H9 (cell line): ENCODE data around the gene FHIP2A. TPM values are rescaled to one million over a fixed set of nuclear protein-coding genes. Genes with fewer than 3 reads are reported as not detected.

ENCODE experiments used
- DNase-seq: peaks from one replicate; pipeline ENCODE4 v3.0.0-alpha.2; 2017
- H2AFZ ChIP-seq: one replicate; pipeline ENCODE4 v1.6.1; 2013; ENCODE audit warnings: mild to moderate bottlenecking, low read length, control low read depth, moderate library complexity
- H2AK5ac ChIP-seq: 2 replicates; pipeline ENCODE4 v1.6.1; 2013; ENCODE audit warnings: low read length, control low read depth, mixed read lengths; ENCODE audit not compliant: insufficient read length
- H2BK120ac ChIP-seq: one replicate; pipeline ENCODE4 v1.6.1; 2013; ENCODE audit warnings: low read depth, mild to moderate bottlenecking, low read length, control low read depth, inconsistent platforms; ENCODE audit not compliant: poor library complexity, severe bottlenecking
- H2BK12ac ChIP-seq: 2 replicates; pipeline ENCODE4 v1.6.1; 2013; ENCODE audit warnings: low read length, control low read depth, mixed read lengths, low read depth; ENCODE audit not compliant: insufficient read length
- H2BK15ac ChIP-seq: 2 replicates; pipeline ENCODE4 v1.6.1; 2013; ENCODE audit warnings: low read depth, low read length, control low read depth
- H2BK20ac ChIP-seq: one replicate; pipeline ENCODE4 v1.6.1; 2013; ENCODE audit warnings: low read depth, mild to moderate bottlenecking, low read length, control low read depth, inconsistent platforms; ENCODE audit not compliant: poor library complexity, severe bottlenecking
- H2BK5ac ChIP-seq: 2 replicates; pipeline ENCODE4 v1.6.1; 2013; ENCODE audit warnings: low read length, control low read depth, mixed read lengths; ENCODE audit not compliant: insufficient read length
- H3K14ac ChIP-seq: 2 replicates; pipeline ENCODE4 v1.6.1; 2013; ENCODE audit warnings: low read length, control low read depth; ENCODE audit not compliant: insufficient read depth
- H3K18ac ChIP-seq: 2 replicates; pipeline ENCODE4 v1.6.1; 2013; ENCODE audit warnings: low read depth, mild to moderate bottlenecking, mixed read lengths, low read length, control low read depth; ENCODE audit not compliant: insufficient read length
- H3K23ac ChIP-seq: 2 replicates; pipeline ENCODE4 v1.6.1; 2013; ENCODE audit warnings: low read length, control low read depth, mixed read lengths, low read depth; ENCODE audit not compliant: insufficient read length
- H3K23me2 ChIP-seq: 2 replicates; pipeline ENCODE4 v1.6.1; 2013; ENCODE audit warnings: low read depth, mild to moderate bottlenecking, mixed read lengths, low read length, control low read depth; ENCODE audit not compliant: insufficient read length, poor library complexity, severe bottlenecking
- H3K27ac ChIP-seq: 2 replicates; pipeline ENCODE4 v1.5.1; 2013; ENCODE audit warnings: low read length, control low read depth, mixed read lengths, low read depth; ENCODE audit not compliant: insufficient read length
- H3K27me3 ChIP-seq: 2 replicates; pipeline ENCODE4 v1.6.1; 2013; ENCODE audit warnings: low read length, control low read depth, inconsistent platforms; ENCODE audit not compliant: insufficient read depth
- H3K4ac ChIP-seq: 2 replicates; pipeline ENCODE4 v1.6.1; 2013; ENCODE audit warnings: low read depth, mild to moderate bottlenecking, control low read depth, inconsistent platforms, low read length, moderate library complexity
- H3K4me1 ChIP-seq: 2 replicates; pipeline ENCODE4 v1.6.1; 2013; ENCODE audit warnings: low read length, control low read depth, inconsistent platforms; ENCODE audit not compliant: insufficient read depth
- H3K4me2 ChIP-seq: 2 replicates; pipeline ENCODE4 v1.6.1; 2013; ENCODE audit warnings: low read length, control low read depth, mixed read lengths; ENCODE audit not compliant: insufficient read length, insufficient read depth
- H3K56ac ChIP-seq: 2 replicates; pipeline ENCODE4 v1.6.1; 2013; ENCODE audit warnings: low read depth, mild to moderate bottlenecking, mixed read lengths, low read length, control low read depth; ENCODE audit not compliant: insufficient read length
- H3K79me1 ChIP-seq: 2 replicates; pipeline ENCODE4 v1.6.1; 2013; ENCODE audit warnings: low read depth, mild to moderate bottlenecking, moderate library complexity, low read length, control low read depth, inconsistent platforms; ENCODE audit not compliant: insufficient read depth, poor library complexity, severe bottlenecking
- H3K79me2 ChIP-seq: 2 replicates; pipeline ENCODE4 v1.6.1; 2013; ENCODE audit warnings: low read length, control low read depth, inconsistent platforms; ENCODE audit not compliant: insufficient read depth
- H3K9ac ChIP-seq: 2 replicates; pipeline ENCODE4 v1.6.1; 2013; ENCODE audit warnings: low read length, control low read depth, mixed read lengths; ENCODE audit not compliant: insufficient read length; ENCODE audit errors: extremely low read depth
- H3K9me3 ChIP-seq: one replicate; pipeline ENCODE4 v1.6.1; 2013; ENCODE audit warnings: low read depth, low read length, inconsistent platforms; ENCODE audit not compliant: control insufficient read depth
- H3T11ph ChIP-seq: one replicate; pipeline ENCODE4 v1.6.1; 2013; ENCODE audit warnings: mild to moderate bottlenecking, low read length, control low read depth, inconsistent platforms
- H4K20me1 ChIP-seq: one replicate; pipeline ENCODE4 v1.6.1; 2013; ENCODE audit not compliant: control insufficient read depth, insufficient read length, insufficient read depth
- H4K5ac ChIP-seq: 2 replicates; pipeline ENCODE4 v1.6.1; 2013; ENCODE audit warnings: low read depth, mild to moderate bottlenecking, mixed read lengths, low read length, control low read depth; ENCODE audit not compliant: insufficient read length
- H4K8ac ChIP-seq: replicated peaks from 2 replicates; pipeline ENCODE4 v1.6.1; 2013; ENCODE audit warnings: low read length, control low read depth, mixed read lengths, low read depth; ENCODE audit not compliant: insufficient read length
- H4K91ac ChIP-seq: 2 replicates; pipeline ENCODE4 v1.6.1; 2013; ENCODE audit warnings: low read depth, mild to moderate bottlenecking, moderate library complexity, mixed read lengths, low read length, control low read depth; ENCODE audit not compliant: insufficient read length
- H3K27ac Mint-ChIP-seq, 3 experiments: 2 replicates in 2 of 3; 3 replicates in 1 of 3; pipeline ENCODE4 v1.8.0; 2020 to 2021; ENCODE audit warnings: mixed read lengths in 3 of 3, mild to moderate bottlenecking in 1 of 3, moderate library complexity in 1 of 3
- H3K27me3 Mint-ChIP-seq: 2 replicates; pipeline ENCODE4 v1.8.0; 2021; ENCODE audit warnings: low read depth, mild to moderate bottlenecking, moderate library complexity, mixed read lengths
- H3K36me3 Mint-ChIP-seq, 3 experiments: 2 replicates in 2 of 3; 3 replicates in 1 of 3; pipeline ENCODE4 v1.8.0; 2020 to 2021; ENCODE audit warnings: low read depth in 3 of 3, mixed read lengths in 3 of 3; ENCODE audit not compliant: insufficient read depth in 1 of 3
- H3K4me1 Mint-ChIP-seq, 2 experiments: 2 replicates each; pipeline ENCODE4 v1.8.0; 2020; ENCODE audit warnings: mixed read lengths in 2 of 2
- H3K4me3 Mint-ChIP-seq, 2 experiments: 2 replicates in 1 of 2; 3 replicates in 1 of 2; pipeline ENCODE4 v1.8.0; 2020 to 2021; ENCODE audit warnings: mild to moderate bottlenecking in 2 of 2, mixed read lengths in 2 of 2, moderate library complexity in 1 of 2
- H3K9me3 Mint-ChIP-seq, 2 experiments: 2 replicates in 1 of 2; 3 replicates in 1 of 2; pipeline ENCODE4 v1.8.0; 2020; ENCODE audit warnings: mild to moderate bottlenecking in 2 of 2, mixed read lengths in 2 of 2, moderate library complexity in 1 of 2
- CTCF ChIP-seq: fragments of 200-600 bp; sonication (generic); conservative IDR thresholded peaks from 3 replicates; pipeline ENCODE4 v1.8.0; 2021; ENCODE audit warnings: antibody characterized with exemption, mild to moderate bottlenecking
- WGBS: extraction: QIAGEN DNeasy Blood & Tissue Kit; methylation state at CpG from one replicate; pipeline ENCODE4 v1.1.7; 2013; ENCODE audit warnings: missing lambda C conversion rate, low lambda C conversion rate, mixed read lengths; ENCODE audit not compliant: insufficient read length; ENCODE audit errors: extremely low coverage; 5-methylcytosine and 5-hydroxymethylcytosine counted together
- total RNA-seq: library from RNA; stranded (reverse); gene quantifications from 2 replicates; pipeline ENCODE4 v1.2.1, GENCODE V29; 2021

Gene FHIP2A
- total RNA-seq, 1 experiment from 2014 or later, result 14.8 TPM

- Histone ChIP-seq H3K4me2 (no peak overlapping the region), H2AK5ac (no peak overlapping the region), H2AFZ (no peak overlapping the region), H3T11ph (no peak overlapping the region), H3K18ac (no peak overlapping the region), H2BK120ac (no peak overlapping the region), H4K91ac (no peak overlapping the region), H3K27me3 (no peaks in the 10 kb centered on the region), H4K20me1 (no peaks in the 10 kb centered on the region), H2BK5ac (no peak overlapping the region), H2BK15ac (no peak overlapping the region), H2BK20ac (no peak overlapping the region), H4K5ac (no peak overlapping the region), H3K4ac (no peak overlapping the region), H3K14ac (no peak overlapping the region), H3K27ac (no peak overlapping the region), H4K8ac (no peak overlapping the region), H3K4me1 (no peaks in the 10 kb centered on the region), H3K9me3 (no peaks in the 10 kb centered on the region), H3K79me2 (no peaks in the 10 kb centered on the region; the same call in 1 of the 2 replicates), H3K23ac (no peak overlapping the region), H3K56ac (no peak overlapping the region), H3K9ac (no peak overlapping the region), H2BK12ac (no peak overlapping the region), H3K23me2 (no peaks in the 10 kb centered on the region), H3K79me1 (no peaks in the 10 kb centered on the region)
- WGBS, result no CpG with 5 or more reads among the region's 6 CpGs
- DNase-seq, result no peak
- Mint-ChIP-seq H3K27me3 (no peaks in the 10 kb centered on the region), H3K4me3 (no peak overlapping the region), H3K27ac (peak overlapping the region in 1 of 3 experiments; percentile 2; a peak in 2 of 7 replicates), H3K36me3 (peaks cover 2 to 23% (median 13%) of the 10 kb centered on the region in 3 experiments), H3K9me3 (no peaks in the 10 kb centered on the region), H3K4me1 (peaks cover 17 to 20% of the 10 kb centered on the region in 2 experiments)
- TF ChIP-seq CTCF, result no peak
Measured at GRCh38 chr10:114831186-114831867, 9.7 kb downstream of the FHIP2A start.
